ENCODE measurements around the gene PGRMC2.
"Not testable (repeated sequence)": the region's sequence is repeated elsewhere in the genome, so short reads cannot be mapped to it uniquely, and the experiment has no call there.

Gene PGRMC2

GRCh38 chr4:128267171-128267570 is 20.4 kb downstream of the PGRMC2 start:
- DNase-seq = not testable (repeated sequence)

- DNase-seq = not testable (repeated sequence)
Observed at GRCh38 chr4:128265550-128265949, 22.1 kb downstream of the PGRMC2 start.

- not testable (repeated sequence) for DNase-seq
Observed at GRCh38 chr4:128259889-128260288, 27.7 kb downstream of the PGRMC2 start.

- DNase-seq = not testable (repeated sequence)
Observed at GRCh38 chr4:128258166-128258565, 29.4 kb downstream of the PGRMC2 start.

- DNase-seq = no peak
Observed at GRCh38 chr4:128256539-128256938, 31.1 kb downstream of the PGRMC2 start.

- no peak for DNase-seq
Observed at GRCh38 chr4:128255906-128256305, 31.7 kb downstream of the PGRMC2 start.

GRCh38 chr4:128249787-128250668 is 37.6 kb downstream of the PGRMC2 start:
- DNase-seq = no peak

- no peak for DNase-seq
Observed at GRCh38 chr4:128247906-128248305, 39.7 kb downstream of the PGRMC2 start.

- not testable (repeated sequence) for DNase-seq
Observed at GRCh38 chr4:128245391-128245790, 42.2 kb downstream of the PGRMC2 start.

GRCh38 chr4:128244379-128244778 is 43.2 kb downstream of the PGRMC2 start:
- no peak for DNase-seq

GRCh38 chr4:128242601-128243000 is 45.0 kb downstream of the PGRMC2 start:
- no peak for DNase-seq

- DNase-seq = no peak
Observed at GRCh38 chr4:128241981-128242380, 45.6 kb downstream of the PGRMC2 start.

- DNase-seq = peak; percentile 87
Observed at GRCh38 chr4:128241425-128241913, 46.1 kb downstream of the PGRMC2 start.

GRCh38 chr4:128241019-128241418 is 46.6 kb downstream of the PGRMC2 start:
- DNase-seq = no peak

- DNase-seq = no peak
Observed at GRCh38 chr4:128234836-128235235, 52.8 kb downstream of the PGRMC2 start.

- no peak for DNase-seq
Observed at GRCh38 chr4:128232719-128233118, 54.9 kb downstream of the PGRMC2 start.

- no peak for DNase-seq
Observed at GRCh38 chr4:128228845-128229795, 58.5 kb downstream of the PGRMC2 start.

- DNase-seq = no peak
Observed at GRCh38 chr4:128227991-128228571, 59.5 kb downstream of the PGRMC2 start.

GRCh38 chr4:128225148-128225547 is 62.5 kb downstream of the PGRMC2 start:
- DNase-seq = no peak

GRCh38 chr4:128221586-128221985 is 66.0 kb downstream of the PGRMC2 start:
- DNase-seq = no peak

- no peak for DNase-seq
Observed at GRCh38 chr4:128220286-128221235, 67.1 kb downstream of the PGRMC2 start.
